ENCODE measurements around the gene COL18A1.
"Not testable (repeated sequence)": the region's sequence is repeated elsewhere in the genome, so short reads cannot be mapped to it uniquely, and the experiment has no call there.

Gene COL18A1

GRCh38 chr21:45525153-45525909 is 120.4 kb downstream of the COL18A1 start:
- DNase-seq, result no peak

GRCh38 chr21:45525910-45526306 is 120.9 kb downstream of the COL18A1 start:
- no peak for DNase-seq

- not testable (repeated sequence) for DNase-seq
Observed at GRCh38 chr21:45527151-45527999, 122.4 kb downstream of the COL18A1 start.

GRCh38 chr21:45528028-45528705 is 123.2 kb downstream of the COL18A1 start:
- DNase-seq, result no peak

GRCh38 chr21:45528981-45529784 is 124.2 kb downstream of the COL18A1 start:
- no peak for DNase-seq

- no peak for DNase-seq
Observed at GRCh38 chr21:45529785-45530422, 124.9 kb downstream of the COL18A1 start.

GRCh38 chr21:45530423-45531113 is 125.6 kb downstream of the COL18A1 start:
- no peak for DNase-seq

GRCh38 chr21:45531114-45531392 is 126.1 kb downstream of the COL18A1 start:
- DNase-seq, result not testable (repeated sequence)

- DNase-seq, result no peak
Observed at GRCh38 chr21:45531393-45532215, 126.6 kb downstream of the COL18A1 start.

- DNase-seq, result no peak
Observed at GRCh38 chr21:45532826-45533360, 127.9 kb downstream of the COL18A1 start.

- DNase-seq, result no peak
Observed at GRCh38 chr21:45533361-45533845, 128.4 kb downstream of the COL18A1 start.

- DNase-seq, result no peak
Observed at GRCh38 chr21:45533846-45534635, 129.1 kb downstream of the COL18A1 start.

- DNase-seq, result no peak
Observed at GRCh38 chr21:45534636-45535331, 129.8 kb downstream of the COL18A1 start.

GRCh38 chr21:45535341-45536081 is 130.5 kb downstream of the COL18A1 start:
- DNase-seq, result no peak

- no peak for DNase-seq
Observed at GRCh38 chr21:45536301-45537081, 131.5 kb downstream of the COL18A1 start.

- DNase-seq, result no peak
Observed at GRCh38 chr21:45537111-45537745, 132.3 kb downstream of the COL18A1 start.

Measured in NCI-H774 (cell line).